HCT116 (cell line): Measurements from ENCODE around the gene RPL7A. TPM values are rescaled to one million over a fixed set of nuclear protein-coding genes. Genes with fewer than 3 reads are reported as not detected.

Experiments used
- ATAC-seq: fragments of 200-7000 bp; cut with Tn5 transposase; 2 replicates; pipeline ENCODE4 v1.9.1; 2020; ENCODE audit warnings: mild to moderate bottlenecking, moderate library complexity
- BruUV-seq: library from RNA; stranded (reverse); fragments of 400-500 nt; replicated peaks from 2 replicates; lab custom pipeline; 2021; lab: Mats Ljungman, UMichigan
- CTCF ChIA-PET: fragments of 300-600 bp; sonication (Branson Sonifier 250); formaldehyde crosslinking; loops from one replicate; lab custom pipeline; 2021; ENCODE audit warnings: antibody characterized with exemption; lab: Charles Lee
- POLR2A ChIA-PET: fragments of 300-600, 350-600 bp; sonication (Branson Sonifier 250); formaldehyde crosslinking; loops from one replicate; lab custom pipeline; 2021; ENCODE audit warnings: antibody characterized with exemption; lab: Charles Lee
- RAD21 ChIA-PET, 2 experiments: fragments of 300-600 bp; sonication (Branson Sonifier 250); formaldehyde crosslinking; loops; one replicate each; lab custom pipeline; 2023; ENCODE audit warnings: low total read pairs in 2 of 2; ENCODE audit not compliant: uncharacterized antibody in 2 of 2, unreplicated experiment in 2 of 2, low non-redundant PET in 1 of 2; lab: Charles Lee
- DNase-seq: peaks from one replicate; pipeline ENCODE4 v3.0.0-alpha.2; 2010; ENCODE audit warnings: low read depth, low spot score
- H2AFZ ChIP-seq: fragments of 200-600 bp; shearing (Covaris generic), sonication (generic); 2 replicates; pipeline ENCODE4 v1.6.1; 2017; ENCODE audit warnings: low read depth, mixed run types, mixed read lengths, antibody characterized with exemption, low read length; ENCODE audit not compliant: poor library complexity, severe bottlenecking
- H3K27ac ChIP-seq: 2 replicates; pipeline ENCODE4 v1.5.1; 2012; ENCODE audit warnings: low read depth, low read length
- H3K27me3 ChIP-seq: fragments of 200-600 bp; sonication (generic); 2 replicates; pipeline ENCODE4 v1.6.1; 2016; ENCODE audit warnings: mixed run types, low read length, mixed read lengths; ENCODE audit not compliant: insufficient read depth
- H3K36me3 ChIP-seq, 2 experiments: fragments of 200-500 bp in 1 of 2; fragments of 200-600 bp in 1 of 2; sonication (Bioruptor generic) in 1 of 2; sonication (generic) in 1 of 2; 2 replicates each; pipeline versions ENCODE4 v1.5.1 to v1.6.1; 2014 to 2016; ENCODE audit warnings: low read length in 2 of 2, inconsistent platforms in 1 of 2, mixed read lengths in 1 of 2, mixed run types in 1 of 2; ENCODE audit not compliant: insufficient read depth in 2 of 2, control insufficient read depth in 1 of 2
- H3K4me1 ChIP-seq, 2 experiments: fragments of 200-600 bp in 1 of 2; sonication (generic) in 1 of 2; 2 replicates each; pipeline versions ENCODE4 v1.5.1 to v1.6.1; 2012 to 2017; ENCODE audit warnings: low read length in 2 of 2, inconsistent platforms in 1 of 2, mild to moderate bottlenecking in 1 of 2, mixed read lengths in 1 of 2, mixed run types in 1 of 2, moderate library complexity in 1 of 2; ENCODE audit not compliant: insufficient read depth in 2 of 2, control insufficient read depth in 1 of 2
- H3K4me2 ChIP-seq: fragments of 200-600 bp; sonication (generic); 2 replicates; pipeline ENCODE4 v1.6.1; 2017; ENCODE audit warnings: mixed run types, low read length, mixed read lengths
- H3K4me3 ChIP-seq, 2 experiments: fragments of 200-600 bp in 1 of 2; sonication (generic) in 1 of 2; replicated peaks in 1 of 2; 2 replicates each; pipeline ENCODE4 v1.5.1; 2011 to 2016; ENCODE audit warnings: low read length in 2 of 2, control low read depth in 1 of 2, low read depth in 1 of 2, mild to moderate bottlenecking in 1 of 2, mixed read lengths in 1 of 2, mixed run types in 1 of 2
- H3K79me2 ChIP-seq: fragments of 200-600 bp; sonication (generic); 2 replicates; pipeline ENCODE4 v1.6.1; 2017; ENCODE audit warnings: mild to moderate bottlenecking, mixed run types, low read length, moderate library complexity, mixed read lengths; ENCODE audit not compliant: insufficient read depth
- H3K9ac ChIP-seq: fragments of 200-600 bp; sonication (generic); 2 replicates; pipeline ENCODE4 v1.6.1; 2016; ENCODE audit warnings: low read length, mixed read lengths
- H3K9me2 ChIP-seq: fragments of 200-600 bp; sonication (generic), shearing (Covaris generic); 2 replicates; pipeline ENCODE4 v1.6.1; 2017; ENCODE audit warnings: mixed run types, mild to moderate bottlenecking, moderate library complexity; ENCODE audit not compliant: insufficient read depth
- H3K9me3 ChIP-seq, 2 experiments: fragments of 200-500 bp in 1 of 2; fragments of 200-600 bp in 1 of 2; sonication (Bioruptor generic) in 1 of 2; sonication (generic) in 1 of 2; 2 replicates each; pipeline ENCODE4 v1.6.1; 2014 to 2017; ENCODE audit warnings: low read length in 2 of 2, mixed read lengths in 2 of 2, inconsistent platforms in 1 of 2, low read depth in 1 of 2, mild to moderate bottlenecking in 1 of 2, mixed run types in 1 of 2, moderate library complexity in 1 of 2; ENCODE audit not compliant: control insufficient read depth in 1 of 2, insufficient read depth in 1 of 2
- H4K20me1 ChIP-seq: fragments of 200-600 bp; sonication (generic), shearing (Covaris generic); 2 replicates; pipeline ENCODE4 v1.6.1; 2017; ENCODE audit warnings: mixed run types, mild to moderate bottlenecking, moderate library complexity; ENCODE audit not compliant: insufficient read depth
- ATF3 ChIP-seq: IDR thresholded peaks from 2 replicates; pipeline ENCODE4 v1.6.1; 2012
- CEBPB ChIP-seq: IDR thresholded peaks from 2 replicates; pipeline ENCODE4 v1.6.1; 2012; ENCODE audit warnings: low read depth
- CTCF ChIP-seq, 3 experiments: fragments of 200-600 bp in 1 of 3; sonication (generic) in 1 of 3; IDR thresholded peaks in 2 of 3; conservative IDR thresholded peaks in 1 of 3; 2 replicates each; pipeline ENCODE4 v1.5.1; 2012 to 2017; ENCODE audit warnings: low read depth in 2 of 3, low read length in 2 of 3, antibody characterized with exemption in 1 of 3, borderline replicate concordance in 1 of 3, control low read depth in 1 of 3, mild to moderate bottlenecking in 1 of 3, mixed read lengths in 1 of 3, mixed run types in 1 of 3, moderate library complexity in 1 of 3; ENCODE audit not compliant: insufficient read depth in 1 of 3
- ELF1 ChIP-seq: IDR thresholded peaks from 2 replicates; pipeline ENCODE4 v1.6.1; 2012; ENCODE audit warnings: low read depth, borderline replicate concordance
- POLR2AphosphoS5 ChIP-seq: IDR thresholded peaks from 2 replicates; pipeline ENCODE4 v1.6.1; 2011; ENCODE audit warnings: mild to moderate bottlenecking, low read depth, low read length, moderate library complexity
- RAD21 ChIP-seq: IDR thresholded peaks from 2 replicates; pipeline ENCODE4 v1.6.1; 2012; ENCODE audit warnings: low read depth, mild to moderate bottlenecking
- SIN3A ChIP-seq: IDR thresholded peaks from 2 replicates; pipeline ENCODE4 v1.6.1; 2012; ENCODE audit warnings: low read depth
- SRF ChIP-seq: IDR thresholded peaks from 2 replicates; pipeline ENCODE4 v1.6.1; 2012; ENCODE audit warnings: low read depth
- YY1 ChIP-seq: IDR thresholded peaks from 2 replicates; pipeline ENCODE4 v1.6.1; 2011; ENCODE audit warnings: low read length, low read depth, moderate library complexity, mild to moderate bottlenecking; ENCODE audit not compliant: insufficient replicate concordance; ENCODE audit errors: extremely low read depth
- ZFX ChIP-seq: fragments of 450-650 bp; IDR thresholded peaks from 2 replicates; pipeline ENCODE4 v1.6.1; 2017
- ZNF274 ChIP-seq: fragments of 200-500 bp; sonication (Bioruptor generic); IDR thresholded peaks from 2 replicates; pipeline ENCODE4 v1.6.1; 2014; ENCODE audit warnings: mild to moderate bottlenecking, low read depth, low read length, inconsistent platforms
- intact Hi-C: fragments of 100-400 bp; cut with micrococcal nuclease; formaldehyde crosslinking; loops from 2 replicates; pipeline ENCODE4 v1.10.0; 2022
- total RNA-seq: library from RNA; stranded (reverse); gene quantifications from one replicate; pipeline ENCODE4 v1.2.1, GENCODE V29; 2021; ENCODE audit not compliant: unreplicated experiment

The RPL7A gene
- total RNA-seq, 1 experiment from 2014 or later, result 2,837 TPM

DNA sequence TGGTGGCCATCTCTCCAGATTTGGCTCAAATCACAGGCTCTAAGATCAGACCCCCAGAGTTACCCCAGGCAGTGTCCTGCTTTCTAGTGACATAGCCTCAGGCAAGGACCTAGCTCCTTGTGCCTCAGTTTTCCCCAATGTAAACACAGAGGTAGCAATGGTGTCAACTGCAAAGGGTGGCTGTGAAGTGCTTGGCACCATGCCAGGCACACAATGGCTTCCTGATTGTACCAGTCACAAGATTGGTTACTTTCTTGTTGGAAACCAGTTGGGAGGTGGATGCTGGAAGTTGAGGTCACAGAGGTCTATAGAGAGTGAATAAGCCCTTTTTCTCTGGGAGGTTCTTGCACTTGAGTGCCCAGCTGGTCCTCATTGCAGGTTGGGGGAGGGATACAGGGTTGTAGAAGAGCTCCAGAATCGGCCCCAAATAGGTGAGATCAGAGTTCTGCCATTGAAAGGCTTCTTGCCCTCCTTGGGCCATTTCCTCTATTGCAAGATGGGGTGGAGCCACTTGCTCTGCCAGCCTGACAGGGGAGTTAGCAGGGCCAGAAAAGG is 30.5 kb downstream of the RPL7A start (continued):
- TF ChIP-seq CEBPB (no peak), YY1 (no peak), ZFX (no peak), SRF (no peak), CTCF (IDR thresholded peaks at IDR 0.05 in 2 of 3, conservative IDR thresholded peaks at IDR 0.05 in 1 of 3; ENCODE audit: borderline replicate concordance in 1 of 3, insufficient read depth in 1 of 3, low read depth in 2 of 3, low read length in 2 of 3) (no peak), ATF3 (no peak), ZNF274 (no peak), RAD21 (no peak)

DNA sequence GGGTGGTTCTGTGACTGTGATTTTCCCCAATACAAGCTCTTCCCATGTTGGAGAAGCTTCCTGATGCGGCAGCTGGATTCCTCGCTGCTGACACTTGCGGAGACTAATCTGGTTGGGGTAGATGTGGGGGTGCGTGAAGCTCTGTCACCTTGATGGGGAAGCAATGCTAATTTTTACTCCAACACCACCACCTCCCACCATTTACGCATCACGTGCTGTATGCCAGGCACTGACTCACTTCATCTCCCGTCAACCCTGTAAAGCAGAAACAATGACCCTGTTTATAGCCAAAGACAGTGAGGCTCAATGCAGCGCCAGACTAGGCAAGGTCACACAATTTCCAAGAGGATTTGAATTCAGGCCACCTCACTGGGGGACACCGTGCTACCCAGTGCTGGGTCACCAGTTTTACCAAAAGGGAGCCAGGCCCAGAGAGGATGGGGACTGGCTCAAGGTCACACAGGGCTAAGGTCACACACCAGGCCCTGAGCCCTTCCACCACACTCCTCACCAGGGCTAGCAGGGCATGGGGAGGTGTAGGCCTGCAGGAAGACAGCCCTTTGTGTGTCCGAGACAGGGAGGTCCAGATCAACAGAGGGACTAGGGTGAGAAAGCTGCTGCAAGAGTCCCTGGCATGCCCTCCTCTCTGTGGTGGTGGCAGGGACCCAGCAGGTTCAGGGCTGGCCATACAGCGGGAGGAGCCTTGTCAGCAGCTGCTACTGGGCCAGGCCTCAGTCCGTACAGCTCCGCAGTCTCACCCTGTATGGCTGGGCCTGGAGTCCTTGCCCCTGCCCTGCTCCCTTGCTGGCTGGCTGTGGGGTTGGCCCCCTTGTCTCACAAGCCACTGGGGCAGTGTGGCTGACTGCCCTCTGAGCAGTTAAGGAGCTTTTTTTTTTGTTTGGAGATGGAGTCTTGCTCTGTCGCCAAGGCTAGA is 31.4 kb downstream of the RPL7A start:
- no peak overlapping the region for H2AFZ ChIP-seq
- ChIA-PET CTCF (interaction anchor here (1.0 kb wide), 1 partner anchor 193 kb away, joined by 3 read pairs; no protein-coding TSS in a partner anchor), POLR2A (interaction anchor here (0.6 kb wide), 1 partner anchor 80 kb away, joined by 3 read pairs; the partner anchor contains the start of gene CACFD1), RAD21 (no interaction called here)
- no peak overlapping the region for H3K9ac ChIP-seq
- H3K27ac ChIP-seq, result no peak overlapping the region
- no peak overlapping the region for H3K4me2 ChIP-seq
- H3K9me2 ChIP-seq, result no peaks in the 10 kb centered on the region
- ATAC-seq (no peak), DNase-seq (no peak)
- H4K20me1 ChIP-seq, result no peaks in the 10 kb centered on the region
- H3K27me3 ChIP-seq, result no peaks in the 10 kb centered on the region
- peaks cover 0 to 10% of the 10 kb centered on the region in 2 experiments; a peak in 1 of 4 replicates for H3K9me3 ChIP-seq
- peaks cover 19 to 29% of the 10 kb centered on the region in 2 experiments for H3K4me1 ChIP-seq
- H3K36me3 ChIP-seq, result no peaks in the 10 kb centered on the region
- H3K79me2 ChIP-seq, result peaks cover 15% of the 10 kb centered on the region
- intact Hi-C loops, result no loop called here
- no TSS peak for BruUV-seq
- no peak overlapping the region for H3K4me3 ChIP-seq
- TF ChIP-seq ELF1 (no peak), RAD21 (no peak), SIN3A (no peak), POLR2AphosphoS5 (no peak)
